Endothelial cell (in vitro differentiated cells): ENCODE measurements around the gene ATG16L1. TPM values are rescaled to one million over a fixed set of nuclear protein-coding genes. Genes with fewer than 3 reads are reported as not detected.

ENCODE experiments used
- DNase-seq: peaks from one replicate; pipeline ENCODE4 v3.0.0; 2021; ENCODE audit warnings: low spot score
- H3K27ac Mint-ChIP-seq: one replicate; pipeline ENCODE4 v1.8.0; 2021; ENCODE audit warnings: mixed read lengths, inconsistent platforms; ENCODE audit not compliant: unreplicated experiment
- H3K27me3 Mint-ChIP-seq: one replicate; pipeline ENCODE4 v1.8.0; 2021; ENCODE audit warnings: mild to moderate bottlenecking, moderate library complexity, mixed read lengths, inconsistent platforms; ENCODE audit not compliant: unreplicated experiment
- H3K36me3 Mint-ChIP-seq: one replicate; pipeline ENCODE4 v1.8.0; 2021; ENCODE audit warnings: mild to moderate bottlenecking, low read depth, mixed read lengths, inconsistent platforms; ENCODE audit not compliant: unreplicated experiment
- H3K4me1 Mint-ChIP-seq: one replicate; pipeline ENCODE4 v1.8.0; 2021; ENCODE audit warnings: mild to moderate bottlenecking, mixed read lengths, inconsistent platforms; ENCODE audit not compliant: unreplicated experiment
- H3K4me3 Mint-ChIP-seq: one replicate; pipeline ENCODE4 v1.8.0; 2021; ENCODE audit warnings: mild to moderate bottlenecking, mixed read lengths, inconsistent platforms; ENCODE audit not compliant: unreplicated experiment
- H3K9me3 Mint-ChIP-seq: one replicate; pipeline ENCODE4 v1.8.0; 2021; ENCODE audit warnings: mixed read lengths, inconsistent platforms; ENCODE audit not compliant: unreplicated experiment
- CTCF ChIP-seq: fragments of 200-600 bp; sonication (generic); IDR thresholded peaks from one replicate; pipeline ENCODE4 v1.5.0; 2021; ENCODE audit warnings: antibody characterized with exemption; ENCODE audit not compliant: unreplicated experiment
- total RNA-seq: library from RNA; stranded (reverse); fragmentation: NEBNext Ultra II Directional; extraction: Animal tissue kit (Norgen Biotek cat#: 25700); gene quantifications from one replicate; pipeline ENCODE4 v1.2.1, GENCODE V29; 2021; ENCODE audit not compliant: unreplicated experiment

Gene ATG16L1
- total RNA-seq, 1 donor from 2014 or later: 39.5 TPM

DNA sequence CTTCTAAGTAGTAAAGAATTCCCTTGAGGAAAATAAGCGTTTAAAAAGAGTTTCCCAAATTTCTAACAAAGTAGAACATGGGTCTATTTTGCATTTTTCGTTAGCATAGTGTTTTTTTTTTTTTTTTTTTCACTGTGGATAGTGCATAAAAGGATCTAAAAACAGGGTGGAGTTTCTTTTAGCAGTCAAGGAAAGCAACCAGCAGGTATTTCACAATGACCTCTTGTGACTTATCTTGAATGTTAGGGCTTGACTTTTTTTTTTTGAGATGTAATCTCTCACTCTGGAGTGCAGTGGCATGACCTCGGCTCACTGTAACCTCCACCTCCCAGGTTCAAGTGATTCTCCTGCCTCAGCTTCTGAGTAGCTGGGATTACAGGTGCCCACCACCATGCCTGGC lies 88.0 kb downstream of the ATG16L1 start:
- Mint-ChIP-seq H3K36me3 (no peaks in the 10 kb centered on the region), H3K9me3 (no peaks in the 10 kb centered on the region), H3K4me3 (no peak overlapping the region), H3K27ac (no peak overlapping the region), H3K4me1 (no peaks in the 10 kb centered on the region), H3K27me3 (peaks cover 3% of the 10 kb centered on the region)
- no peak for DNase-seq
- TF ChIP-seq CTCF: no peak

DNA sequence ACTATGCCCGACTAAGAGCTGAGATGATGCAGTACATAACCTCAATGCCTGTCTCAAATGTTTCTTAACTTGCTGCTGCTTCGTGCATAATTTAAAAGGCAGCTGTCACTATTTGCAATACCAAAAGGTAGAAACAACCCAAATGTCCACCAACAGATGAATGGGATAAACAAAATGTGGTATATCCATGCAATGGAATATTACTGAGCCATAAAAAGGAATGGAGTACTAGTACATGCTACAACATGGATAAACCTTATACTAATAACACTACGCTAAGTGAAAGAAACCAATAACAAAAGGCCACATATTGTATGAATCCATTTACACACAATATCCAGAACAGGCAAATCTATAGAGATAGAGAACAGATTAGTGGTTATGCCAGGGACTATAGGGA lies 89.8 kb downstream of the ATG16L1 start:
- H3K4me1 Mint-ChIP-seq: no peaks in the 10 kb centered on the region
- DNase-seq: no peak
- peaks cover 3% of the 10 kb centered on the region for H3K27me3 Mint-ChIP-seq
- no peaks in the 10 kb centered on the region for H3K9me3 Mint-ChIP-seq
- H3K4me3 Mint-ChIP-seq: no peak overlapping the region
- H3K27ac Mint-ChIP-seq: no peak overlapping the region
- H3K36me3 Mint-ChIP-seq: no peaks in the 10 kb centered on the region
- no peak for TF ChIP-seq CTCF

GRCh38 chr2:233342301-233342700 lies 90.8 kb downstream of the ATG16L1 start:
- DNase-seq: no peak
- Mint-ChIP-seq H3K27ac (no peak overlapping the region), H3K36me3 (no peaks in the 10 kb centered on the region), H3K4me3 (no peak overlapping the region), H3K9me3 (no peaks in the 10 kb centered on the region), H3K27me3 (peaks cover 3% of the 10 kb centered on the region), H3K4me1 (no peaks in the 10 kb centered on the region)
- TF ChIP-seq CTCF: no peak

DNA sequence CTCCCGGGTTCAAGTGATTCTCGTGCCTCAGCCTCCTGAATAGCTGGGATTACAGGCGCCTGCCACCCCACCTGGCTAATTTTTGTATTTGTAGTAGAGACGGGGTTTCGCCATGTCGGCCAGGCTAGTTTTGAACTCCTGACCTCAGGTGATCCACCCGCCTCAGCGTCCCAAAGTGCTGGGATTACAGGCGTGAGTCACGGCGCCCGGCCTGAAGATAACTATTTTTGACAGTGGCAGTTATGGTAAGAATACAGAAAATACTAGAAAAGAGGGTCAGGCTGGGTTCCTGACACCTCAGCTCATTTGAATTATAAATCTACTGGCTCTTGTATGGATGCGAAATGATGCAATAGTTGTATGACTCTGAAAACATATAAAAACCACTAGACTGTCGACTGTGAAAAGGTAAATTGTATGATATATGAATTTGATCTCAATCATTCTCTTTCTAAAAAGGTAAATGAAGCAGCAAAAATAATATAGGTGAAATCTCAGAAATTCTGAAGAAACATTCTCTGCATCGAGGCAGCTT lies 91.8 kb downstream of the ATG16L1 start:
- Mint-ChIP-seq H3K4me1 (no peaks in the 10 kb centered on the region), H3K27me3 (peaks cover 3% of the 10 kb centered on the region), H3K36me3 (no peaks in the 10 kb centered on the region), H3K27ac (no peak overlapping the region), H3K9me3 (no peaks in the 10 kb centered on the region), H3K4me3 (no peak overlapping the region)
- TF ChIP-seq CTCF: no peak
- DNase-seq: no peak

Other genes starting within 250 kb of the ATG16L1 start
- 1.4 TPM for gene NGEF, start 238.4 kb upstream of the ATG16L1 start, total RNA-seq
- not detected for gene NEU2, start 219.0 kb upstream of the ATG16L1 start, total RNA-seq
- 79.2 TPM for gene INPP5D, start 191.3 kb upstream of the ATG16L1 start, total RNA-seq
- gene SAG, start 56.1 kb downstream of the ATG16L1 start, total RNA-seq: not detected
- gene DGKD, start 102.8 kb downstream of the ATG16L1 start, total RNA-seq: 15.3 TPM